Activated CD8-positive, alpha-beta memory T cell treated with anti-CD3 and anti-CD28 coated beads, Interleukin-2, amount 10 ng/mL, durations not matched to agents 7 days and 5 days (primary cell): ENCODE results near the gene NCK1. TPM values are rescaled to one million over a fixed set of nuclear protein-coding genes. Genes with fewer than 3 reads are reported as not detected.
"Not testable (repeated sequence)": the region's sequence is repeated elsewhere in the genome, so short reads cannot be mapped to it uniquely, and the experiment has no call there.

ENCODE experiments used
- ATAC-seq: fragments of 150-1000 bp; cut with Tn5 transposase; one replicate; pipeline ENCODE4 v1.10.0; 2021; ENCODE audit warnings: moderate library complexity
- CTCF ChIA-PET: fragments of 350-600 bp; sonication (Branson Sonifier 250); formaldehyde crosslinking; loops from one replicate; lab custom pipeline; 2021; ENCODE audit warnings: antibody characterized with exemption; lab: Charles Lee
- DNase-seq: peaks from one replicate; pipeline ENCODE4 v3.0.0-alpha.2; 2020
- H3K27ac Mint-ChIP-seq: one replicate; pipeline ENCODE4 v1.8.0; 2021; ENCODE audit warnings: mild to moderate bottlenecking, mixed read lengths
- H3K27me3 Mint-ChIP-seq: one replicate; pipeline ENCODE4 v1.8.0; 2021; ENCODE audit warnings: mixed read lengths
- H3K36me3 Mint-ChIP-seq: one replicate; pipeline ENCODE4 v1.8.0; 2021; ENCODE audit warnings: mild to moderate bottlenecking, mixed read lengths
- H3K4me1 Mint-ChIP-seq: one replicate; pipeline ENCODE4 v1.8.0; 2021; ENCODE audit warnings: mixed read lengths
- H3K4me3 Mint-ChIP-seq: one replicate; pipeline ENCODE4 v1.8.0; 2021; ENCODE audit warnings: mild to moderate bottlenecking, moderate library complexity, mixed read lengths
- H3K9me3 Mint-ChIP-seq: one replicate; pipeline ENCODE4 v1.8.0; 2022; ENCODE audit warnings: low read depth, mixed read lengths
- total RNA-seq, 2 experiments: library from RNA; stranded (reverse); gene quantifications; one replicate each; pipeline ENCODE4 v1.2.3, GENCODE V29; 2021

The NCK1 gene
- total RNA-seq, 2 experiments from 2014 or later: 37.1 to 37.4 TPM

DNA sequence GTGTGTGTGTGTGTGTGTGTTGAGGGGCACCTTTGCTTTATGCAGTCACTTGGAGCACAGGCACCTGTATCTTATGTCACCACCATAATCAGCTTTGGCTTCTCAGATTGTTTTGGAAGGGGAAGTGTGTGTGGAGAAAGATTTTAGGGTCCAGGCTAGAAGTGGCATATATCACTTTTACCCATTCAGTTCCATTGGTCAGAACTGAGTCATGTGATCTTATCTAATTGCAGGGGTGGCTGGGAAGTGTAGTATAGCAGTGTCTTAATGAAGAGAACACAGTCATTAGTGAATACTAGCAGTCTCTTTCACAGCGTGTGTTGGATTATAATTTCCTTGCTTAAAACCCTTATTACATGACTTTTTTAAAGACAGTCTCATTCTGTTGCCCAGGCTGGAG lies 20.6 kb downstream of the NCK1 start:
- peak; percentile 43 for ATAC-seq
- no peak overlapping the region for H3K4me3 Mint-ChIP-seq
- H3K4me1 Mint-ChIP-seq: peaks cover 42% of the 10 kb centered on the region
- peaks cover 38% of the 10 kb centered on the region for H3K36me3 Mint-ChIP-seq
- CTCF ChIA-PET: no interaction called here
- no peak overlapping the region for H3K27ac Mint-ChIP-seq
- no peaks in the 10 kb centered on the region for H3K27me3 Mint-ChIP-seq
- no peak for DNase-seq
- peaks cover 9% of the 10 kb centered on the region for H3K9me3 Mint-ChIP-seq

DNA sequence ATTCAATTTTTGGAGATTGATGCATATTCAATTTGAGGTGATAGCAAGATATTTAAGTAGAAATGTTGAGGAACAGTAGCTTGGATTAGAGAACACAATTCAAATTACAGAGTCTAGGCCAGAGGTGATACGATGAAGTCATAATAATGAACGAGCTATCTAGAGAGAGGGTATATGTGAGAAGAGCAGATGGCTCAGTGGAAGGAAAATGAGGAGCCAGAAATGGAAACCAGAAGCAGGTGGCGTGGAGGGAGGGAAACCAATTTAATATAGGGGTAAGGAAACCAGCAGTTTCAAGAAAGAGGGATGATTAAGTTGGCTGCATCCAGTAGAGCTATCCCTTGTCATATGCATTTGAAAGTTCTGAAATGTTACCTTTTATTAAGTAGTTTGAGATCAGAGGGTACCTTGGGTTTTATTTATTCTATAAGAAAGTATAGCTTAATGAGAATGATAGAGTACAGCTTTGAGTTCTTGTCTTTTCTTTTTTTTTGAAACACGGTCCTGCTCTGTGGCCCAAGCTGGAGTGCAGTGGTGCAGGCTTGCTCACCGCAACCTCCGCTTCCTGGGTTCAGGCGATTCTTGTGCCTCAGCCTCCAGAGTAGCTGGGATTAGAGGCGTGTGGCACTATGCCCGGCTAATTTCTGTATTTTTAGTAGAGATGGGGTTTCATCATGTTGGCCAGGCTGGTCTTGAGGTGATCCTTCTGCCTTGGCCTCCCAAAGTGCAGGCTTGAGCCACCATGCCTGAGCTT lies 22.1 kb downstream of the NCK1 start:
- Mint-ChIP-seq H3K27ac (peak overlapping the region; percentile 25), H3K4me3 (no peak overlapping the region), H3K36me3 (peaks cover 34% of the 10 kb centered on the region), H3K4me1 (peaks cover 42% of the 10 kb centered on the region), H3K27me3 (no peaks in the 10 kb centered on the region), H3K9me3 (peaks cover 3% of the 10 kb centered on the region)
- CTCF ChIA-PET: interaction anchor here (0.9 to 1.0 kb wide), 2 partner anchors 23 to 130 kb away, joined by 3 to 4 read pairs; no protein-coding TSS in a partner anchor
- no peak for DNase-seq
- ATAC-seq: no peak

DNA sequence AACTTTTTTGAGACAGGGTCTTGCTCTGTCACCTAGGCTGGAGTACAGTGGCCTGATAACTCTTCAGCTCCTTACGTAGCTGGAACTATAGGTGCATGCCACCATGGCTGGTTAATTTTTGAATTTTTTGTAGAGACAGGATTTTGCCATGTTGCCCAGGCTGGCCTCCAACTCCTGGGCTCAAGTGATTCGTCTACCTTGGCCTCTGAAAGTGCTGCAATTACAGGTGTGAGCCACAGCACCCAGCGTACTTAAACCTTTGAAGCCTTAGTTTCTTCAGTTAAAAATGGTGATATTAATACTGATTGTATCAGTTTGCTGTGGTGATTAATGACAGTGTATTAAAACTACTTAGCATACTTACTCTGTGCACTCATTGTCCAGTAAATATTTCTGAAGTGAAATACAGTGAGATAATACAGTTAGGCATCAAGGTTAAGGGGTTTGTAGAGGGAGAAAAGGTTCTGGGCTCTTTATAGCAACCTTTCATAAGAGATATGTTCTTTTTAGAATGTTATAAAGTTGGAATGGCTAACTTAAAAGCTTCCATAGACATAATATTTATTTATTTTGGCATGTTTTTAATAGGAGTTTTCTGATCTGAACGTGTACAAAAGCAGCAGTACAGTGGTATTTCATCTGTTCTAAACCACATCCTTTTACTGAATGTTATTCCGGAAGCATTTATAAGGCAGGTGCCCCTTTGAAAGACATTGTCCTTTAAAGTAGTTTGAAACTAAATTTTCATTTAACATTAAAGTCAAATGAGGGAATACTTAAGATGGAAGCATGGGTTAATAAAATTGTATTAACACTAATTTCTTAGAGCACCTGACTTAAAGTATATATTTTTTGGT lies 23.6 kb downstream of the NCK1 start:
- CTCF ChIA-PET: interaction anchor here (0.8 to 1.0 kb wide), 2 partner anchors 9 to 24 kb away, joined by 3 to 4 read pairs; partner anchors contain the start of gene NCK1
- peak overlapping the region; percentile 28 for H3K4me3 Mint-ChIP-seq
- H3K27me3 Mint-ChIP-seq: no peaks in the 10 kb centered on the region
- peak overlapping the region; percentile 71 for H3K27ac Mint-ChIP-seq
- DNase-seq (no peak), ATAC-seq (peak; percentile 78)
- H3K4me1 Mint-ChIP-seq: peaks cover 42% of the 10 kb centered on the region
- H3K36me3 Mint-ChIP-seq: peaks cover 37% of the 10 kb centered on the region
- peaks cover 7% of the 10 kb centered on the region for H3K9me3 Mint-ChIP-seq

DNA sequence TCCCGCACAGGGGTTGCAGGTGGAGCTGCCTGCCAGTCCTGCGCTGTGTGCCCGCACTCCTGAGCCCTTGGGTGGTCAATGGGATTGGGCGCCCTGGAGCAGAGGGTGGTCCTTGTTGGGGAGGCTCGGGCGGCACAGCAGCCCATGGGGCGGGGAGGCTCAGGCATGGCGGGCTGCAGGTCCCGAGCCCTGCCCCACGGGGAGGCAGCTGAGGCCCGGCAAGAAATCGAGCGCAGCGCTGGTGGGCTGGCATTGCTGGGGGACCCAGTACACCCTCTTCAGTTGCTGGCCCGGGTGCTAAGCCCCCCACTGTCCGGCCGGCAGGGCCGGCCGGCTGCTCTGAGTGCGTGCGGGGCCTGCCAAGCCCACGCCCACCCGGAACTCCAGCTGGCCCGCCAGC lies 27.9 kb downstream of the NCK1 start:
- Mint-ChIP-seq H3K9me3 (peaks cover 16% of the 10 kb centered on the region), H3K27ac (no peak overlapping the region), H3K4me1 (peaks cover 31% of the 10 kb centered on the region), H3K36me3 (peaks cover 62% of the 10 kb centered on the region), H3K4me3 (no peak overlapping the region), H3K27me3 (no peaks in the 10 kb centered on the region)
- CTCF ChIA-PET: no interaction called here
- ATAC-seq (no peak), DNase-seq (no peak)

DNA sequence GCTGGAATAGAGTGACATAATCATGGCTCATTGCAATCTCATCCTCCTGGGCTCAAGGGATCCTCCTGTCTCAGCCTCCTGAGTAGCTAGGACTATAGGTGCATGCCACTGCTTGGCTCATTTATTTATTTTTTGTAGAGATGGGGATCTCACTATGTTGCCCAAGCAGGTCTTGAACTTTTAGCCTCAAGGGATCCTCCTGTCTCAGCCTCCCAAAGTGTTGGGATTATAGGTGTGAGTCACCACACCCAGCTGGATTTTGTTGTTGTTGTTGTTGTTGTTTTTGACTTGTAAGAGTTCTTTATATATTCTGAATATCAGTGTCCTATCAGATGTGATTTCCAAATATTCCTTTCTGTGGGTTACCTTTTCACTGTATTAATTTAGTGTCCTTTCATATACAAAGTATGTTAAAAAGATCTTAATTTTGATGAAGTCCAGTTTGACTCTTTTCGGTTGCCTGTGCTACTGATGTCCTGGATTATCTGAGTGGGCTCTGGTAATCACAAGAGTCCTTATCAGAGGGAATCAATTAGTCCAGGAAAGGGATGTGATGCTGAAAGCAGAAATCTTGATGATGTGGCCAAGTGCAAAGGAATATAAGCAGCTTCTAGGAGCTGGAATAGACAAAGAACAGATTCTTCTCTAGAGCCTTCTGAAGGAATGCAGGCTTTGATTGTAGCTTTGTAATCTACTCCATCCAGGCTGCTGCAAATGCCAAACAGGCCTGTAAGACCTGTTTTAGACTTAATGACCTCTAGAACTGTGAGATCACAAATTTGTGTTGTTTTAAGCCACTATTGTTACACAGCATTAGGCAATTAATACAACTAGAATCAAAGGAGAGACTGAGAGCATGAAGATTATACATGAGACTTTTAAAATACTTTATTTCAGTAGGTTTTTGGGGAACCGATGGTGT lies 30.2 kb downstream of the NCK1 start:
- Mint-ChIP-seq H3K36me3 (peaks cover 62% of the 10 kb centered on the region), H3K4me3 (no peak overlapping the region), H3K27me3 (no peaks in the 10 kb centered on the region), H3K4me1 (peaks cover 15% of the 10 kb centered on the region), H3K9me3 (peaks cover 16% of the 10 kb centered on the region), H3K27ac (no peak overlapping the region)
- ATAC-seq: no peak
- CTCF ChIA-PET: no interaction called here
- no peak for DNase-seq

DNA sequence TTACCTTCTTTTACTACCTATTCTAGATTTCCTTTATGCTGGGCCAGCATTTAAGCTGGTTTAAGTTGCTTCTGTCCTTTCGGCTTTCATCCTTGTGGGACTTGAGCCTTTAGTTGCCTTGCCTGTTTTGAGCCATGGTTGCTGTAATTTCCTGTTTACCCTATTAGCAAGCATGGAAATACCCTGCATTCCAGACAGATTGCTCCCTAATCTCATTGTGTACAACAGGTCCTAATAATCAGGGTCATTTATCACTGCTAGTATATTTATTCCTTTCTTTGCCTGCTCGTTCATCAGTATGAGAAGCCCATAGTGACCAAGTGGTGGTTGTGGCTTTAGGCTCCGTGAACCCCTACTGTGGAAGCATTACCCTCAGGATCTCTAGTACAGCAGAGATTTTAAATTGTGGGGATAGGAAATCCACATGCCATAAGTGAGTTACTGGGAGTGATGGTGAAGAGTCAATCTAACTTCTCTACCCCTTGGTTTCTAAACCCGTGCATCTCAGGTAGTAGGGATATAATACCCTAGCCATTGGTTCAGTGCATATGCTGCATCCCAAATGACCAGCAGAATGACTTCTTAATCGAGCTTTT lies 31.9 kb downstream of the NCK1 start:
- Mint-ChIP-seq H3K9me3 (peaks cover 16% of the 10 kb centered on the region), H3K36me3 (peaks cover 62% of the 10 kb centered on the region), H3K4me3 (no peak overlapping the region), H3K27me3 (no peaks in the 10 kb centered on the region), H3K4me1 (peaks cover 20% of the 10 kb centered on the region), H3K27ac (no peak overlapping the region)
- CTCF ChIA-PET: no interaction called here
- ATAC-seq (no peak), DNase-seq (no peak)

DNA sequence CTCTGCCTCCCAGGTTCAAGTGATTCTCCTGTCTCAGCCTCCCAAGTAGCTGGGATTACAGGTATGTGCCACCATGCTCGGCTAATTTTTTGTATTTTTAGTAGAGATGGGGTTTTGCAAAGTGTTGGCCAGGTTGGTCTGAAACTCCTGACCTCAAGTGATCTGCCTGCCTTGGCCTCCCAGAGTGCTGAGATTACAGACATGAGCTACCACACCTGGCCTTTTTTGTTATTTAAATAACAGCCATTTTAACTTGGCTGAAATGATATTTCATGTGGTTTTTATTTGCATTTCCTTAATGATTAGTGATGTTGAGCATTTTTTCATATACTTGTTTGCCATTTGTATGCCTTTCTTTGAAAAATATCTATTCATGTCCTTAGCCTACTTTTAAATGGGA lies 35.2 kb downstream of the NCK1 start:
- peaks cover 63% of the 10 kb centered on the region for H3K36me3 Mint-ChIP-seq
- ATAC-seq, DNase-seq, H3K27ac Mint-ChIP-seq, H3K4me3 Mint-ChIP-seq, H3K27me3 Mint-ChIP-seq, CTCF ChIA-PET: not testable (repeated sequence)
- peaks cover 17% of the 10 kb centered on the region for H3K9me3 Mint-ChIP-seq
- peaks cover 46% of the 10 kb centered on the region for H3K4me1 Mint-ChIP-seq

DNA sequence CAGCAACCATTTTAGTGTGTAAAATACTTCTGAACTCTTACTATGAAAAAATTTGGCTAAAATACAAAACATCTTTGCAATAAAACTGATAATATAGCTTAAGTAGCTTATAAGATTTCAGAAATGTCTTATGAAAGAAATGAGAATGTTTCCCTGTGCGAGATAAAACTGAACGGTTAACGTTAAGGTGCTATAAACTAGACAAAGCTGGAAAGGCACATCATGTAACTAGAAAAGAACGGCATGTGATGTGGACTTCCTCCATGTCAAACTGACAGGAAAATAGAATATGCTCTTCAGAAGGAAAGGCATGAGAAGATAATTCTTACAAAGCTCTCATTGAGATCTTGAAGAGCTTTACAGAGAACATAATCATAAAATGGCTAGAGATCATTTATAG lies 36.5 kb downstream of the NCK1 start:
- ATAC-seq (no peak), DNase-seq (no peak)
- no peak overlapping the region for H3K4me3 Mint-ChIP-seq
- H3K27me3 Mint-ChIP-seq: no peaks in the 10 kb centered on the region
- CTCF ChIA-PET: interaction anchor here (0.6 to 2.2 kb wide), 3 partner anchors 11 to 645 kb away, joined by 3 to 6 read pairs (median 3); no protein-coding TSS in a partner anchor
- peaks cover 43% of the 10 kb centered on the region for H3K4me1 Mint-ChIP-seq
- H3K9me3 Mint-ChIP-seq: peaks cover 19% of the 10 kb centered on the region
- peaks cover 62% of the 10 kb centered on the region for H3K36me3 Mint-ChIP-seq
- no peak overlapping the region for H3K27ac Mint-ChIP-seq

DNA sequence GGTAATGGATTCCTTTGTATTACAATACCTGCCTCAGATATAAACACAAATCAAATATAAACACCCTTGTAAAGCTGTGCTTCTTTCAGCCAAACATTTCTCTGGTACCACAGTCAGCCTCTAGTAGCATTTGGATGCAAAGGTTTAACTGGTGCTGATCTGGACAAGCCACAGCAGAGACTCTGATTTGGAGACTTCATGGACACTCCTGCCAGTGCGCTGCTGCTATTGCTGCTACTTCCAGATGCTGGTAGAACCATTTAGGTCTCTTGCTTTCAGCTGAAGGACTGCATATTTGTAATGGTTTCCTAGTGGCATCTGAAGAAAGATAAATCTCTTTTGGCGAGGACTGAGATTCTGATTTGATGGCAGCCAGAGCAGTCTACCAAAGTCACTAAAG lies 36.9 kb downstream of the NCK1 start:
- peaks cover 19% of the 10 kb centered on the region for H3K9me3 Mint-ChIP-seq
- peaks cover 40% of the 10 kb centered on the region for H3K4me1 Mint-ChIP-seq
- H3K27me3 Mint-ChIP-seq: no peaks in the 10 kb centered on the region
- H3K36me3 Mint-ChIP-seq: peaks cover 61% of the 10 kb centered on the region
- H3K27ac Mint-ChIP-seq: no peak overlapping the region
- DNase-seq (no peak), ATAC-seq (no peak)
- H3K4me3 Mint-ChIP-seq: no peak overlapping the region
- CTCF ChIA-PET: interaction anchor here (0.6 to 2.2 kb wide), 3 partner anchors 11 to 646 kb away, joined by 3 to 6 read pairs (median 3); no protein-coding TSS in a partner anchor

DNA sequence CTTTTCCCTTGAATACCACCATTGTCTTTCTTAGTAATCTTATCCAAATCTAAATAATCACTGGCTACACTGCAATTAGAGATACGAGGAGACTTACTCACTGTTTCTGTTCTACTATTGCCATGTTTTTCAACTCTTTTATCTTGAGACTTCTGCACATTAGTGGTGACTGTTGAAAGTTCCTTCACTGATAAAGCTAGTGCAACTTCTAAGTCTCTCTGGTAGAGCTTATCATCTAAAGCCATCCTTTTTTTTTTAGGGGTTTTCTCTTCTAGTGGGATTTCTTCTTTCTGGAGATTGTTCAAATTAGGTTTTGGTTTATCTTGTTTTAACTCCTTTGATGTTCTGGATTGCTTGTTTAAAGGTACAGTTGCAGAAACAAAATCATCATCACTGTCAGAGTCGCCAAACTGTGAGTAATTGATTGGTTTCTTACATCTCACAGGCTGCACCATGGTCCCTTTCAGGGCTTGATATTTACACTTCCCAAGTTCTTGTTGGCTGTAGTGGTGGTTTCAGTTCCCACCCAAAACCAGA lies 37.7 kb downstream of the NCK1 start:
- DNase-seq: no peak
- H3K27me3 Mint-ChIP-seq: no peaks in the 10 kb centered on the region
- no peak for ATAC-seq
- H3K36me3 Mint-ChIP-seq: peaks cover 60% of the 10 kb centered on the region
- no peak overlapping the region for H3K4me3 Mint-ChIP-seq
- CTCF ChIA-PET: interaction anchor here (2.2 kb wide), 1 partner anchor 10 kb away, joined by 6 read pairs; no protein-coding TSS in a partner anchor
- H3K4me1 Mint-ChIP-seq: peaks cover 35% of the 10 kb centered on the region
- peaks cover 22% of the 10 kb centered on the region for H3K9me3 Mint-ChIP-seq
- H3K27ac Mint-ChIP-seq: peak overlapping the region; percentile 55

DNA sequence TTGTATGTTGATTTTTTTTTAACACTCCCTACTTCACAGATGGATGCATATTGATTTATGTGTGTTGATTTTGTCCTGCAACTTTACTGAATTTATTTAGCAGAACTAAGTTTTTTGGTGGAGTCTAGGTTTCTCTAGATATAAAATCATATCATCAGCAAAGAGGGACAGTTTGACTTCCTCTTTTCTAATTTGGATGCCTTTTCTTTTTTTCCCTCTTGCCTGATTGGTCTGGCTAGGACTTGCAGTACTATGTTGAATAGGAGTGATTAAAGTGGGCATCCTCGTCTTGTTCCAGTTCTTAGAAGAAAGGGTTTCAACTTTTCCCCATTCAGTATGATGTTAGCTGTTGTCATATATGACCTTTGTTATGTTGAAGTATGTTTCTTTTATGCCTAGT lies 38.7 kb downstream of the NCK1 start:
- H3K27me3 Mint-ChIP-seq, CTCF ChIA-PET, H3K4me3 Mint-ChIP-seq, H3K27ac Mint-ChIP-seq, DNase-seq, ATAC-seq: not testable (repeated sequence)
- Mint-ChIP-seq H3K9me3 (peaks cover 22% of the 10 kb centered on the region), H3K4me1 (peaks cover 40% of the 10 kb centered on the region), H3K36me3 (peaks cover 66% of the 10 kb centered on the region)

DNA sequence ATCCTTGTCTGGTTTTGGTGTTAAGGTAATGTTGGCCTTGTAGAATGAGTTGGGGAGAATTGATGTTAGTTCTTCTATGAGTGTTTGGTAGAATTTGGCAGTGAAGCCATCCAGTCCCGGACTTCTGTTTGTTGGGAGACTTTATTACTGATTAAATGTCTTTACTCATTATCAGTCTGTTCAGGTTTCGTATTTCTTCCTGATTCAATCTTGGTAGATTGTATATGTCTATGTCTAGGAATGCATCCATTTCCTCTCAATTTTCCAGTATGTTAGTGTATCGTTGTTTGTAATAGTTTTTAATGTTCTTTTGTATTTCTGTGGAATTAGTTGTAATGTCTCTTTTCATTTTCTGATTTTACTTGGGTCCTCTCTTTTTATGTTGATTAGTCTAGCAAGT lies 39.4 kb downstream of the NCK1 start:
- peaks cover 66% of the 10 kb centered on the region for H3K36me3 Mint-ChIP-seq
- H3K9me3 Mint-ChIP-seq: peaks cover 22% of the 10 kb centered on the region
- H3K4me1 Mint-ChIP-seq: peaks cover 44% of the 10 kb centered on the region
- no peak for DNase-seq
- H3K27ac Mint-ChIP-seq: no peak overlapping the region
- ATAC-seq: no peak
- H3K27me3 Mint-ChIP-seq: no peaks in the 10 kb centered on the region
- CTCF ChIA-PET: no interaction called here
- no peak overlapping the region for H3K4me3 Mint-ChIP-seq
